ENCODE results near the gene LOXL4.

The LOXL4 gene

GRCh38 chr10:98264378-98265065 is 3.5 kb downstream of the LOXL4 start:
- no peak for DNase-seq (ENCODE audit: low read depth)

- no peak for DNase-seq (ENCODE audit: low read depth)
Observed at GRCh38 chr10:98263088-98263487, 4.9 kb downstream of the LOXL4 start.

GRCh38 chr10:98262571-98262970 is 5.4 kb downstream of the LOXL4 start:
- peak; percentile 26 for DNase-seq (ENCODE audit: low read depth)

- DNase-seq (ENCODE audit: low read depth) = no peak
Observed at GRCh38 chr10:98261436-98262277, 6.3 kb downstream of the LOXL4 start.

GRCh38 chr10:98260752-98261151 is 7.2 kb downstream of the LOXL4 start:
- DNase-seq (ENCODE audit: low read depth) = no peak

- DNase-seq (ENCODE audit: low read depth) = no peak
Observed at GRCh38 chr10:98260350-98260749, 7.6 kb downstream of the LOXL4 start.

GRCh38 chr10:98259606-98260315 is 8.2 kb downstream of the LOXL4 start:
- DNase-seq (ENCODE audit: low read depth) = no peak

- DNase-seq (ENCODE audit: low read depth) = no peak
Observed at GRCh38 chr10:98258683-98259454, 9.1 kb downstream of the LOXL4 start.

- DNase-seq (ENCODE audit: low read depth) = no peak
Observed at GRCh38 chr10:98257961-98258360, 10.0 kb downstream of the LOXL4 start.

GRCh38 chr10:98257198-98257597 is 10.8 kb downstream of the LOXL4 start:
- DNase-seq (ENCODE audit: low read depth) = no peak

GRCh38 chr10:98256692-98257091 is 11.3 kb downstream of the LOXL4 start:
- DNase-seq (ENCODE audit: low read depth) = no peak

GRCh38 chr10:98255146-98255877 is 12.7 kb downstream of the LOXL4 start:
- no peak for DNase-seq (ENCODE audit: low read depth)

GRCh38 chr10:98254234-98254974 is 13.6 kb downstream of the LOXL4 start:
- no peak for DNase-seq (ENCODE audit: low read depth)

- no peak for DNase-seq (ENCODE audit: low read depth)
Observed at GRCh38 chr10:98253499-98253898, 14.5 kb downstream of the LOXL4 start.

- DNase-seq (ENCODE audit: low read depth) = no peak
Observed at GRCh38 chr10:98252464-98252863, 15.5 kb downstream of the LOXL4 start.

GRCh38 chr10:98251399-98251798 is 16.6 kb downstream of the LOXL4 start:
- no peak for DNase-seq (ENCODE audit: low read depth)

GRCh38 chr10:98249134-98249533 is 18.9 kb downstream of the LOXL4 start:
- DNase-seq (ENCODE audit: low read depth) = no peak

GRCh38 chr10:98248018-98248417 is 20.0 kb downstream of the LOXL4 start:
- DNase-seq (ENCODE audit: low read depth) = no peak

GRCh38 chr10:98246911-98247805 is 20.8 kb downstream of the LOXL4 start:
- DNase-seq (ENCODE audit: low read depth) = no peak

- DNase-seq (ENCODE audit: low read depth) = no peak
Observed at GRCh38 chr10:98244586-98244985, 23.4 kb downstream of the LOXL4 start.

Measured in fibroblast of the conjunctiva (primary cell).